RWPE1 (cell line): ENCODE data around the gene LENEP.
A peak's percentile ranks its signal among the peaks of the same experiment; 100 is the strongest.

Experiments used
- CTCF ChIA-PET: fragments of 350-600 bp; sonication (Branson Sonifier 250); formaldehyde crosslinking; extraction: SDS; loops from one replicate; lab custom pipeline; 2021; lab: Yijun Ruan, JAX
- POLR2A ChIA-PET: fragments of 400-600 bp; formaldehyde crosslinking; extraction: SDS; loops from one replicate; lab custom pipeline; 2020; ENCODE audit warnings: antibody characterized with exemption; ENCODE audit not compliant: low non-redundant PET; lab: Yijun Ruan, JAX
- DNase-seq: peaks from one replicate; pipeline ENCODE4 v3.0.0; 2012; ENCODE audit warnings: low spot score
- H3K27ac ChIP-seq: fragments of 450-650 bp; 2 replicates; pipeline ENCODE4 v1.5.1; 2017
- CTCF ChIP-seq: fragments of 450-650 bp; conservative IDR thresholded peaks from 2 replicates; pipeline ENCODE4 v1.5.1; 2017; ENCODE audit warnings: low read depth, mild to moderate bottlenecking

Gene LENEP

GRCh38 chr1:155015527-155016230, 22.3 kb downstream of the LENEP start:
- no peak for TF ChIP-seq CTCF
- no peak for DNase-seq
- ChIA-PET CTCF (interaction anchor here (1.0 to 2.7 kb wide), 3 partner anchors 12 to 19 kb away, joined by 3 to 26 read pairs (median 3); partner anchors contain the start of gene ZBTB7B), POLR2A (no interaction called here)
- H3K27ac ChIP-seq = peak overlapping the region; percentile 100

- H3K27ac ChIP-seq = peak overlapping the region; percentile 100
- CTCF ChIA-PET = interaction anchor here (0.6 to 2.7 kb wide), 3 partner anchors 13 to 29 kb away, joined by 3 to 26 read pairs (median 4); partner anchors contain the start of gene ZBTB7B
- POLR2A ChIA-PET = no interaction called here
- TF ChIP-seq CTCF = no peak
- DNase-seq = no peak
These were observed 22.9 kb downstream of the LENEP start for GRCh38 chr1:155016231-155016831.

- H3K27ac ChIP-seq = peak overlapping the region; percentile 100
- POLR2A ChIA-PET = no interaction called here
- TF ChIP-seq CTCF = peak; percentile 99
- CTCF ChIA-PET = interaction anchor here (0.5 to 2.7 kb wide), 31 partner anchors 9 to 845 kb away, joined by 3 to 26 read pairs (median 4); partner anchors contain the start of genes ADAM15, CKS1B, DCST1 and DCST2
- DNase-seq = peak; percentile 93
These were observed 23.9 kb downstream of the LENEP start for GRCh38 chr1:155017041-155017945.

GRCh38 chr1:155017946-155018316, 24.5 kb downstream of the LENEP start:
- ChIA-PET POLR2A (no interaction called here), CTCF (interaction anchor here (0.5 to 2.7 kb wide), 29 partner anchors 10 to 844 kb away, joined by 3 to 26 read pairs (median 4); partner anchors contain the start of genes ADAM15, CKS1B, DCST1 and DCST2)
- TF ChIP-seq CTCF = no peak
- H3K27ac ChIP-seq = peak overlapping the region; percentile 100
- no peak for DNase-seq

- CTCF ChIA-PET = interaction anchor here (0.6 to 1.7 kb wide), 4 partner anchors 19 to 49 kb away, joined by 3 to 11 read pairs (median 4); partner anchors contain the start of gene CKS1B
- POLR2A ChIA-PET = no interaction called here
- peak overlapping the region; percentile 100 for H3K27ac ChIP-seq
- no peak for TF ChIP-seq CTCF
- no peak for DNase-seq
These were observed 25.4 kb downstream of the LENEP start for GRCh38 chr1:155018617-155019348.
